Right lobe of liver (tissue), 4 donors: ENCODE results near the gene MTFR2.

Experiments
- CTCF ChIP-seq, 4 donors: fragments of 200-600 bp in 3 of 4; fragments of 450-650 bp in 1 of 4; IDR thresholded peaks; one replicate each; pipeline versions ENCODE4 v1.5.1 to v1.8.0; 2016 to 2022; ENCODE audit warnings: antibody characterized with exemption in 4 of 4, mild to moderate bottlenecking in 2 of 4
- POLR2A ChIP-seq: fragments of 450-650 bp; IDR thresholded peaks from one replicate; pipeline ENCODE4 v1.6.1; 2017; ENCODE audit warnings: antibody characterized with exemption, mild to moderate bottlenecking
- donor health status: DM: no; HTN: no; CAD: no.
- donor health status: DM: no; HTN: no; CAD: no.
- donor health status: DM: no; HTN: yes; CAD: no.

- no peak for TF ChIP-seq POLR2A
- TF ChIP-seq CTCF (IDR thresholded peaks at IDR 0.05), result no peak
Measured at GRCh38 chr6:136290410-136291010, 40.4 kb upstream of the MTFR2 start.
